Measurements from ENCODE around the gene TRIM44. TPM values are rescaled to one million over a fixed set of nuclear protein-coding genes. Genes with fewer than 3 reads are reported as not detected.

Gene TRIM44
- total and polyA plus RNA-seq, 10 of the 15 experiments (the other 5 are each of a cell fraction or from before 2014, with no cell fraction given) = 6.7 to 93.0 (median 27.6) TPM

- H3K4me1 ChIP-seq (ENCODE audit: control insufficient read depth, insufficient read depth, low read length) = no peaks in the 10 kb centered on the region
- SMC1A ChIA-PET (ENCODE audit: uncharacterized antibody, unreplicated experiment) = interaction anchor here (0.6 to 2.4 kb wide), 4 partner anchors 9 to 132 kb away, joined by 3 to 14 read pairs (median 4); no protein-coding TSS in a partner anchor
- H3K9me3 ChIP-seq (replicated peaks; ENCODE audit: control insufficient read depth, insufficient read depth, low read length) = no peaks in the 10 kb centered on the region
- CTCF ChIA-PET = no interaction called here
- in situ Hi-C loops (cut with MboI) = no loop called here
- peaks cover 0 to 15% of the 10 kb centered on the region in 2 experiments; a peak in 2 of 4 replicates for H3K36me3 ChIP-seq (ENCODE audit: control insufficient read depth in 2 of 2, insufficient read depth in 2 of 2, low read length in 1 of 2)
- no peak overlapping the region for H3K27ac ChIP-seq (ENCODE audit: control insufficient read depth, insufficient read depth)
- H3K4me3 ChIP-seq = no peak overlapping the region
- no peaks in the 10 kb centered on the region for H3K79me2 ChIP-seq (ENCODE audit: control insufficient read depth, insufficient read depth, low read length)
- no peak overlapping the region for H3K4me2 ChIP-seq (ENCODE audit: control insufficient read depth, insufficient read depth)
- RAD21 ChIA-PET (ENCODE audit: unreplicated experiment) = interaction anchor here (0.6 kb wide), 1 partner anchor 82 kb away, joined by 3 read pairs; no protein-coding TSS in a partner anchor
- no peak overlapping the region for H2AFZ ChIP-seq (ENCODE audit: control insufficient read depth, low read depth, low read length)
- no TSS peak for BruUV-seq (replicated peaks)
- H3K9ac ChIP-seq (ENCODE audit: control insufficient read depth, insufficient read depth, low read length) = no peak overlapping the region
- intact Hi-C loops (cut with micrococcal nuclease; ENCODE audit: unreplicated experiment) = no loop called here
- ATAC-seq (no peak), FAIRE-seq (no peak), DNase-seq (ENCODE audit: low read depth, low spot score) (no peak)
- H4K20me1 ChIP-seq (ENCODE audit: control insufficient read depth, insufficient read depth) = no peaks in the 10 kb centered on the region
- TF ChIP-seq HSF1 (IDR thresholded peaks at IDR 0.05; ENCODE audit: low read depth, low read length) (no peak), SMARCA5 (IDR thresholded peaks at IDR 0.05) (no peak), ZSCAN29 (IDR thresholded peaks at IDR 0.05) (no peak), CBFB (IDR thresholded peaks at IDR 0.05; ENCODE audit: low read depth) (no peak), KDM1A (IDR thresholded peaks at IDR 0.05; ENCODE audit: borderline replicate concordance) (no peak), RUNX3 (IDR thresholded peaks at IDR 0.05; ENCODE audit: low read length) (no peak), RFX5 (IDR thresholded peaks at IDR 0.05; ENCODE audit: low read depth, low read length) (no peak), MEF2B (IDR thresholded peaks at IDR 0.05; ENCODE audit: partially characterized antibody, poor library complexity, severe bottlenecking) (no peak), KAT2A (conservative IDR thresholded peaks at IDR 0.05; ENCODE audit: control insufficient read depth, low read depth, low read length) (no peak), SUZ12 (IDR thresholded peaks at IDR 0.05; ENCODE audit: unreplicated experiment) (no peak), FOXK2 (IDR thresholded peaks at IDR 0.05) (no peak), SMAD1 (IDR thresholded peaks at IDR 0.05; ENCODE audit: low read depth, partially characterized antibody) (no peak), RELA (IDR thresholded peaks at IDR 0.05; ENCODE audit: borderline replicate concordance, partially characterized antibody) (no peak), POU2F2 (IDR thresholded peaks at IDR 0.05; ENCODE audit: borderline replicate concordance, low read depth, low read length) (no peak), BMI1 (IDR thresholded peaks at IDR 0.05; ENCODE audit: borderline replicate concordance) (no peak), RB1 (IDR thresholded peaks at IDR 0.05; ENCODE audit: borderline replicate concordance) (no peak)
- POLR2A ChIA-PET = no interaction called here
- WGBS (ENCODE audit: insufficient coverage, insufficient replicate concordance, low lambda C conversion rate, missing lambda C conversion rate) = 99% methylated on average over 4 of the region's 4 CpGs
- no peaks in the 10 kb centered on the region for H3K27me3 ChIP-seq (replicated peaks in 1 of 2; ENCODE audit: control insufficient read depth in 2 of 2, insufficient read depth in 2 of 2, low read length in 1 of 2)
Measured at GRCh38 chr11:35740061-35740799, 77.7 kb downstream of the TRIM44 start.
